CD4-positive, alpha-beta T cell treated with Interferon alpha-2 for 1 hour (primary cell): ENCODE data around the gene ADGRV1.
A peak's percentile ranks its signal among the peaks of the same experiment; 100 is the strongest.

Experiments used
- DNase-seq, 2 donors: peaks; one replicate each; pipeline ENCODE4 v3.0.0-alpha.2; 2020 to 2022

Gene ADGRV1

DNA sequence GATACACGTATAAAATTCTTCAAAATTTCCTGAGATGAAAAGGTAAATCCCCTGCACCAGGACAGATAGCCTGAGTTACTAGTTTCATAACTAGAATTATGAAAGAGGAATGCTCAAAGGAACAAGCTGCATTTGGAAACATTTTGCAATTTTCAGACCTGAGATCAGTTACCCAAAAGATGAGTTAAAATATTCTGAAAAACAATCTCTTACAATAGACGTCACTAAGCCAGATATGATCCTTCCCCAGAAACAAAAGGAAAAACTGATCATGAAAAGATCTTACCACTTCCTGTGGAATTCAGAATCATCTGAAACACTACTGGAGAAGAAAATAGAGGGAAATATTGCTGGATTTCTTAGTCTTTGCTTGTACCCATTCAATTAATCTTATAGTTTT, 619.9 kb downstream of the ADGRV1 start:
- no peak for DNase-seq

DNA sequence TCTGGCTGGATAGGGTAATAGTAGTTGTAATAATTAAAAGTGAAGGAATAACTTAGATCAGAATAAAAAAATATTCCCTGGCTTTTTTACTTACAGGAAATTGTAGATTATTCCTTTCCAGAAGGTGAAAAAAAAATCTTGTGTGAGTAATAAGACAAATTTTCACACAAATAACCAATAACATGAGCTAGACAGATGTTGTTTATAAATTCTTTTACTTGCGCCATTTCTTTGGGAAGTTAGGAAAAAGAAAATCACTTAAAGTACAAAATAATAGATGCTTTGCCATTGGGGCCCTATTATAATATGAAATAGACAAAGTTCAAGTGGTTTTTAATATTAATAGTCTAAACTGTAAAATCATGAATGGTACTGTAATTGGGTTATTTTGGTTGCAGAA, 620.4 kb downstream of the ADGRV1 start:
- no peak for DNase-seq

DNA sequence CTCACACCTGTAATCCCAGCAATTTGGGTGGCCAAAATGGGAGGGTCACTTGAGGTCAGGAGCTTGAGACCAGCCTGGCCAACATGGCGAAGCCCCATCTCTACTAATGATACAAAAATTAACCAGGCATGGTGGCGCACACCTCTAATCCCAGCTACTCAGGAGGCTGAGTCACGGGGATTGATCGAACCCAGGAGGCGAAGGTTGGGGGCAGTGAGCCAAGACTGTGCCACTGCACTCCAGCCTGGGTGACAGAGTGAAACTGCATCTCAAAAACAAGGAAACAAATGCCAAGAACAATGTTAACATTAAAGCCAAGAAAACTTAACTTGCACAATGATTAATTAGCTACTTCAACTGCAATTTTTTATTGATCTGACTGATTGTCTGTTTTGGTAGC, 621.9 kb downstream of the ADGRV1 start:
- no peak for DNase-seq

DNA sequence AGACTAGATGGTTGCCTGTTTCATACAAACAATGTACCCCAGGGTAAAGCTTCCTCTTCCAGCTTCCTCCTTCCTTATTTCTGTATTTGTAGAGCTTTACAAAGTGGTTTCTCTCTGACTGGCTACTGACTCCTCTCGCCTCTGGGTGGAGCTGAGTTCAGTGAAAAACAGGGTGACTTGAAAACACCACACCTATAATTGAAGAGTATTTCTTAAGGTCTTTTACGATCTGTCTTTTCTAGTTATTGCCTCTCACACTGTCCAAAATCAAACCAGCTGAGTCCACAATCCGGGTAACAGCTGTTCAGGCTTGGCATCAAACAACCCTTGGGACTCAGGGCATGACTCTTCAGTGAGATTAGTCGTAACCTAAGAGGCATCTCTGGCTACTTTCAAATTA, 624.2 kb downstream of the ADGRV1 start:
- DNase-seq = peak in 1 of 2 donors; percentile 33

DNA sequence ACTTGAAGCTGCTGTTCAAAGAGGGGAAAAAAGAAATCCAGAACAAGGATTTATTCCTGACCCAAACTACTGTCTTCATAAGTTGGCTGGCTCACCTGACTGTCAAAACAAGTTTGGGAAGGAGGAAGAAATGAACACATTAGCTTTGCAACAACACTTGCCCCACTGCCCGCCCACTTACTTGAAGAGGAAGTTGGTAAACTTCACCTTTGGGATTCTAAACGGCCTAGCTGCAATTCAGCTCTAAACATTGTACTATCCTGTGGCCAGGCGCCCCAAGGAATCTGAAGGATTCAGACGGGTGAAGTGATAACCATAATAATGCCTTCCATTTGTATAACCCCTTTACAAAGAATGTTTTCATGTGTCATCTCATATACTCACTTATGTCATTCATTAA, 625.1 kb downstream of the ADGRV1 start:
- DNase-seq = peak in 1 of 2 donors; percentile 3

DNA sequence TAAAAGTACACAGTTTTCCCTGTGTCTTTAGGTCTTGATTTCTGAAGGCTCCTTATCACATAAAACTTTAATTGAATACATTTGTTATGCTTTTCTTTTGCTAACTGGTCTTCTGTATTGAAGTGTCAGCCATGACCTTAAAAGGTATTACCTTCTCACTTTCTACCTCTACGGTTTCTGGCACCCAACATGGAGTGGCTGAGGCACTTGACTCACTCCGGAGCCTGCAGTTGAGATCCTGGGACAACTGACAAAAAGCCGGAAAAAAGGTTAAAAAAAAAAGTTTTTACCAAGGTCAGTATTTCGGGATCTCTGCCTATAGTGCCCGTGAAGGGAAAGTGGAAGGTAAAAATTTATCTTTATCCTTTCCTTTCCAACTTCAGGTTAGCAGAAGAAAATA, 627.5 kb downstream of the ADGRV1 start:
- DNase-seq = no peak

DNA sequence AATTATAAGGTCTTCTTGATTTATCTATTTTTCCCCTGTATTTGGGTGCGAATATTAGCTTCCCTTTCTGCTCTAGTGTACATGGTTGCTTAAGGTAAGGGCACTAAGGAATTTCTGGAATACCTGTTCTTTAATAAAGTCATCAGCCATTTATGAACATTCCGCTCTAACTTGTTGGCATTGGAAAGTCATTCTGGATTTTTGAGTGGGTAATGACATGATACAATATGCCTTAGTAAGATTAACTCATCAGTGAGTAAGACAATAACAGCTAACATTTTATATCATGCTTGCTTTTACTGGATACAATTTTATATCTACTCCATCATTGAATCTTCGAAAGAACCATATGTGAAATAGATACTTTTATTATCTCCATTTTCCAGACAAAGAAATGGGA, 628.4 kb downstream of the ADGRV1 start:
- no peak for DNase-seq

DNA sequence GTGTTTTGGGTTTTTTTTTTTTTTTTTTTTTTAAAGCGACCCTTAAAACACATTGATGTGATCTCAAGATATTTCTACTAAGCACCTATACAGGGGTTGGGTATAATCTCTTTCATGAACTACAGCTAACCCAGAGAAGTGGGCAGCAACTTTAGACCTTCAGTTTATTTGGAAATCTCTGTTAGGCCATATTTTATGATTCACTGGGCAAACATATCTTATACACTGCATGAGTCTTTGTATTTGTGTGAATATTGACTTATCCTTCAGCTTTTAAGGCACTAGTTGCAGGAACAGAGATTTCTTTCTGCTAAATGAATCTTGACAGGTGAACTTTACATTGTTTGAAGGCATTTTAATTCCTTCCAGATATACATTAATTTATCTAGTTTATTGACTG, 630.2 kb downstream of the ADGRV1 start:
- DNase-seq = no peak

DNA sequence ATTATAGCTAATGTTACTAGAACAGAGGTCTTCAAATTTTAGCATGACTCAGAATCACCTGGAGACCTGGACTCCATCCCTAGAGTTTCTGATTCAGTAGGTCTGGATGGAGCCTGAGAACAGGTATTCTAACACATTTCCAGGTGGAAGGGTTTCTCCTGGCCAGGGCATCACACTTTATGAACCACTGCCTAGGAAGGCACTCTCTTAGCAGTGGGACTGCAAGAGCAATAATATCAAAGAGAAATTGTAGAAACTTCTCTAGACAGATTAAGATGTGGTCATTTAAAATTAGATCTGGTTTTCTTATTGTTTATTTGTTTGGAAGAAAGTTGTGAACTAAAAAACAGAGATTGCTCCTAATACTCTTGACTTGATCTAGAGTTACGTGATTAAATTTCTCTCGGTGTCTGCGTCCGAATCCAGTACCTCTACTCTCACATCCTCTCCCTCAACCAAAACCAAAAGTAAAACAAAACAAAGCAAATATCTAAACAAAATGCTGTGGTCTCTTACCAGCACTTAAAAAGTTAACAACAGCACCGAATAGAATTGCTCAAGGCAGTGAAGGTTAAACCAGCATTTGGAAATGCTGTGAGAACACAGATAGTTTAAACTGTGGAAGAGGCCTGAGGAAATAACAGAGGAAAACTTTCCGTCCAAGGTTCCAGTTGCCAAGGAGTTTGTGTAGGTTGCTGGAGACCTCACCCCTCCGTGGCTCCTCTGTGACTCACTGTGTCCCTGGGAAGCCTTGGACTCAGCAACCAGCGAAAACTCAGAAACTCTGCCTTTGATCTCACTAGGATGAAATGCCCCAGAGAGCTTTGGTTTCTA, 631.1 kb downstream of the ADGRV1 start:
- no peak for DNase-seq

DNA sequence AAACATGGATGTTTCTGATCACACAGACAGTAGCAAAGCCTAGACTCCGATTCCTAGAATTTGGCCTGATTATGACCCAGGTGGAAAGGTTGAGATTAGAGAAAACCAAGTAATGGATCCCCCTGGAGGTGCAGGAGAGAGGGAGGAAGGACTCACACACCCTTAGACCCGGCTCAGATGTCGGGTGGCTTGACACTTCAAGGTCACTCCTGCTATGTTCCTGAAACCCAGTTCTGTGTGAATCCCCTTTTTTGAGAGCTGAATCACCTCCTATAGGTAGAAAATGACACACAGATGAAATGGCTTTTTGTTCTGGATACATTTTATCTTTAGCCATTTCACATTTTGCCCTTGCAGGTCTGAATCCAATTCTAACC, 631.7 kb downstream of the ADGRV1 start:
- no peak for DNase-seq

DNA sequence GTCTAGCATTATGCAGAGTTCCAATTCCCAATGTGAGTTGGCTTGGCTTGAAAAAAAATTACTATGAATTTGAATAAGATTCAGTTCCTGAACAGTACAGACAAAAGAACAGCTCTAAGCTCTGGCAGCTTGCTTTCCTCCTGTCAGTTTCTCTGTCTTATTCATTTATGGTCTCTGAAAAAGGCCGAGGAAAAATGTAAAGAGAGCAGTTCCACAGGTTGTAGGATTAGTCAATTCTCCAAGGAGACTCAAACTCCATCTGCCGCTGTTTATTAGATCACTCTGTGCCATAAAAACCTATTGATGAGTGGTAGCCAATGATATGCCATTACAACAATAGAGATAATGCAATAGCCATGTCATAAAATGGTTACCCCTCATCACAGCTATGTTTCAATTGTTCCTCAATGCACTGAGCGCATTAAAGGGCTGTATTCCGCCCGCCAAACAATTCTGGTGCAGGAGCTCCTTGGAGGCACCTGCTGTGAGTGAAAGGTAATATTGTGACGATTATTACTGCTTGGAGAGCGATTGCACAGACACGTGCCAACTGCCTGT, 636.3 kb downstream of the ADGRV1 start:
- no peak for DNase-seq

DNA sequence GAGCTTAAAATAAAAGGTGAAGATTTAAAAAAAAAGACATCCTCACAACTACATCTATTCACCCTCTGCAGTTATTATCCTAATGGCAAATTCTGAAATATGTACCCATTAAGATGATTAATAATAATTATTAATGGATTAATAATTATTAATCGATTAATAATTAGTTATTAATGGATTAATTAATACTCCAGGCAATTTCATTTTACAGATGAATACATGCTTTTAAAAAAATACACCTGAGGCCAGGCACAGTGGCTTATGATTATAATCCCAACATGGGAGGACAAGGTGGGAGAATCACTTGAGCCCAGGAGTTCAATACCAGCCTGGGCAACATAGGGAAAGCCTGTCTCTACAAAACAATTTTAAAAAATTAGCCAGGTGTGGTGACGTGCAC, 642.1 kb downstream of the ADGRV1 start:
- no peak for DNase-seq

DNA sequence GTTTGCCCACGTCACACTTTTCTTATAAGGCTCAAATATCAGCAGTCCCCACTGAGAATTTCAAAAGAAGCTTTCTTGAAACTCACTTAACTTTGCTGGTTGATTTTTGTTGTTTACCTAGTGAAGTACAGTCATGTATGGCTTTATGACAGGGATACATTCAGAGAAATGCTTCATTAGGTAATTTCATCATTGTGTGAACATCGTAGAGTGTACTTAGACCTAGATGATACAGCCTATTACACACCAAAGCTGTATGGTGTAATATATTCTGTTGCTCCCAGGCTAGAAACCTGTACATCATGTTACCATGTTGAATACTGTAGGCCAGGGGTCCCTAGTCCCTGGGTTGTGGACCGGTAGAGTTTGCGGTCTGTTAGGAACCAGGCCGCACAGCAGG, 647.5 kb downstream of the ADGRV1 start:
- DNase-seq = no peak

DNA sequence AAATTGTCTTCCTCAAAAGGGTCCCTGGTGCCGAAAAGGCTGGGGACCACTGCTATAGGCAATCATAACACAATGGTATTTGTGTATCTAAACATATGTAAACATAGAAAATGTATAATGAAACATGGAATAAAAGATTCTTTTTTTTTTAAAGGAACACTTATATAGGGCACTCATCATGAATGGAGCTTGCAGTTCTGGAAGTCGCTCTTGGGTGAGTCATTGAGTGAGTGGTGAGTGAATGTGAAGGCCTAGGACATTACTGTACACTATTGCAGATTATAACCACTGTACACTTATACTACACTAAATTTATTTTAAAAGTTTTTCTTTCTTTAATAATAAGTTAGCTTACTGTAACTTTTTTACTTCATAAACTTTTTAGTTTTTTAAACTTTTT, 648.1 kb downstream of the ADGRV1 start:
- DNase-seq = no peak

DNA sequence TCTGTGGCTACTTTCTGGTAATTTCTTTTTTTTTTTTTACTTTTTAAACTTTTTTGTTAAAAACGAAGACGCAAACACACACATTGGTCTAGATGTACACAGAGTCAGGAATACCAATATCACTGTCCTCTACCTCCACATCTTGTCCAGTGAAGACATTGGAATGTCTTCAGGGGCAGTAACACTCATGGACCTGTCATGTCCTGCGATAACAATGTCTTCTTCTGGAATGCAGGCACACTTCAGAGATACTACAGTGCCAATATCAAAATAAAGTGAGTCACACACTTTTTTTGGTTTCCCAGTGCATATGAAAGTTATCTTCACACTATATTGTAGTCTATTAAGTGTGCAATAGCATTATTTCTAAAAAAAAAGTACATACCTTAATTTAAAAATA, 648.7 kb downstream of the ADGRV1 start:
- DNase-seq = no peak

DNA sequence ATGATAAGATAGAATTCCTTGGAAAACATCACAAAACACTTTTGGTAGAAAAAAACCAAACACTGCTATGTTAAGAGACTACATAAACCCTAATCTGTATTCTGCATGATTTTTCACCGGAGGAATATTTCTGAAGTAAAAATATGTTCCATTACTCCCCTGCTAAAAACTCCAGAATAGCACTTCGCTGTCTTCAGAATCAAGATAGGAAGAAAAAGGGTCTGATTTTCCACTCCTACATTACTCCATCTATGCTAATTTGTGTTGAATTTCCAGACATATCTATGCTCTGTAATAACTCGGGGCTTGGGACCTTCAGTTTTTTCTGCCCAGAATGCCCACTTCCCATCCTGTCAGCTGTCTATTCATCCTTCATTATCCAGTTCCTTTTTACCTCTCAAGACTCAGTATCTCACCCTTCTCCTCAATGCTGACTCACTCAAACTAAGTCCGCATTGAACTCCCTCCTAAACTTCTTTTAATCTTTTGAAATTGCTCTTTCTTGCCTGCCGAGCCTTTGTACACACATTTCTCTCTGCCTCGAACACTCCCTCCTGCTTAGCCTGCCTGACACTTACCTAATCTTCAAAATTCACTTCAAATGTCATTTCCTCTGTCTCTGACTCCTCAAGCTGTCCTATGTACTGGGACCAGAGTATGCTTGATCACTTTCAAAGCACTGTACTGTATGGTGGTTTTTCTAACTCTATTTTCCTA, 653.6 kb downstream of the ADGRV1 start:
- no peak for DNase-seq

DNA sequence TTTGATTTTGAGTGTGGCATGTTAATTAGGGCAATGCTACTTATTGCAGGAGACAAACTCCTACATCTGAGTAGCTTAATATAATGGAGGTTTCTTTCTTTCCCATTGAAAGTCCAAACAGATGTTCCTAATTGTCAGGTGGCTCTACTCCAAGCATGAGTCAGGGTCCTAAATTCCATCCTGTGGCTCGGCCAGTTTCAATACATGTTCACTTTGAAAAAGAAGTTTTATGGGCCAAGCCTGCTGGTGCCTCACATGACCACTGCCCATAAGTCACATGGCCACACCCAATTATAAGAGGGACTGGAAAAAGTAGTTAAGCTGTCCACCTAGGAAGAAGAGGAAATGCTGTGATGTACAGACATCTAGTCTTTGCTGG, 654.1 kb downstream of the ADGRV1 start:
- no peak for DNase-seq
